Mesothelial cell of epicardium (in vitro differentiated cells): Measurements from ENCODE around the gene PIP4K2C. TPM values are rescaled to one million over a fixed set of nuclear protein-coding genes. Genes with fewer than 3 reads are reported as not detected.
A peak's percentile ranks its signal among the peaks of the same experiment; 100 is the strongest.

Experiments used
- DNase-seq, 2 experiments: peaks; one replicate each; pipeline ENCODE4 v3.0.0; 2021; ENCODE audit warnings: low spot score in 2 of 2; ENCODE audit not compliant: unreplicated experiment in 2 of 2
- H3K27ac Mint-ChIP-seq: 2 replicates; pipeline ENCODE4 v1.8.0; 2021; ENCODE audit warnings: mixed read lengths
- H3K27me3 Mint-ChIP-seq: 2 replicates; pipeline ENCODE4 v1.8.0; 2021; ENCODE audit warnings: low read depth, mixed read lengths
- H3K36me3 Mint-ChIP-seq: 2 replicates; pipeline ENCODE4 v1.8.0; 2021; ENCODE audit warnings: mixed read lengths
- H3K4me1 Mint-ChIP-seq: 2 replicates; pipeline ENCODE4 v1.8.0; 2021; ENCODE audit warnings: mixed read lengths
- H3K4me3 Mint-ChIP-seq: 2 replicates; pipeline ENCODE4 v1.8.0; 2021; ENCODE audit warnings: mild to moderate bottlenecking, moderate library complexity, mixed read lengths
- H3K9me3 Mint-ChIP-seq: 2 replicates; pipeline ENCODE4 v1.8.0; 2021; ENCODE audit warnings: mixed read lengths
- total RNA-seq: library from RNA; stranded (reverse); gene quantifications from 3 replicates; pipeline ENCODE4 v1.2.1, GENCODE V29; 2021
- TF ChIP-seq, protein P1 (sequence below): fragments of 200-600 bp; sonication (generic); IDR thresholded peaks from one replicate; pipeline ENCODE4 v1.5.0; 2021; ENCODE audit warnings: antibody characterized with exemption; ENCODE audit not compliant: unreplicated experiment

The PIP4K2C gene
- 23.4 to 24.2 TPM (median 23.7 TPM) in 3 replicates for total RNA-seq

DNA sequence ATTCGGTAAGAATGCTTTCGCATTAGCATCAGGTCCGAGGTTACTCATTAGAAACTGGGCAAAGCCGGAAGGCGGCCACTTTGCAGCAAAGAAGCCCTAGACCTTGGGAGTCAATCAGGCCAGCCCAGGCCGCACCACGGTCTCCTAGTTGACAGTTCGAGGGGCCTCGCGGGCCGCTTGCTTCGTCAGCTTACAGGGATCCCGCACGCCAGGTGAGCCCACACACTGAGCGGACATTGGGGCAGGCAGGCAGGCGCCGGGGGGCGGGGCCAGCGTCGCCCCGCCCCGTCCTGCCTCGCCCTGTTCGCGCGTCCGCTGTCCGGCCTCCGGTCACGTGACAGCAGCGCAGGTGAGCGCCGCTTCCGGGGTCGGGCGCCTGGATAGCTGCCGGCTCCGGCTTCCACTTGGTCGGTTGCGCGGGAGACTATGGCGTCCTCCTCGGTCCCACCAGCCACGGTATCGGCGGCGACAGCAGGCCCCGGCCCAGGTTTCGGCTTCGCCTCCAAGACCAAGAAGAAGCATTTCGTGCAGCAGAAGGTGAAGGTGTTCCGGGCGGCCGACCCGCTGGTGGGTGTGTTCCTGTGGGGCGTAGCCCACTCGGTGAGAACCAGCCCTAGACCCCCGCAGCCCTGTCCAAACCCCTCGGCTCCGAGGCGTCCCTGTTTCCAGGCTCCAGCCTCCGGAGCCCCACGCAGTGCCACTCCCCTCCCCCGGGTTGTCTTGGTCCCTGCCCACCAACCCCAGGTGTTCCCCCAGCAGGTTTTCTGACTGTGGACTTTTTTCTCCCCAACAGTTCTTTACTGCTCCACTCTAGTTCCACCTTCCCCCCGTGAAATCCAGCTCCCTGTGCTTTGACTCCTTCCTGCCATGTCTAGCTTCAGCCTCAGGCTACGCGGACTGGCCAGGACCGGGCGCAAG is at the start of gene PIP4K2C:
Gene PIP4K2C, plus strand, starts transcription at position 329 of the 918 bp plus-strand sequence. Its CDS starts 98 bp downstream, at position 427.
- peak; percentile 79 to 83 for DNase-seq
- Mint-ChIP-seq H3K36me3 (peaks cover 3% of the 10 kb centered on the region), H3K27me3 (peaks cover 3% of the 10 kb centered on the region), H3K27ac (peak within 1 kb of the TSS; percentile 95), H3K4me3 (peak within 1 kb of the TSS; percentile 88), H3K9me3 (no peaks in the 10 kb centered on the region), H3K4me1 (peaks cover 16% of the 10 kb centered on the region)
- TF ChIP-seq, protein P1, sequence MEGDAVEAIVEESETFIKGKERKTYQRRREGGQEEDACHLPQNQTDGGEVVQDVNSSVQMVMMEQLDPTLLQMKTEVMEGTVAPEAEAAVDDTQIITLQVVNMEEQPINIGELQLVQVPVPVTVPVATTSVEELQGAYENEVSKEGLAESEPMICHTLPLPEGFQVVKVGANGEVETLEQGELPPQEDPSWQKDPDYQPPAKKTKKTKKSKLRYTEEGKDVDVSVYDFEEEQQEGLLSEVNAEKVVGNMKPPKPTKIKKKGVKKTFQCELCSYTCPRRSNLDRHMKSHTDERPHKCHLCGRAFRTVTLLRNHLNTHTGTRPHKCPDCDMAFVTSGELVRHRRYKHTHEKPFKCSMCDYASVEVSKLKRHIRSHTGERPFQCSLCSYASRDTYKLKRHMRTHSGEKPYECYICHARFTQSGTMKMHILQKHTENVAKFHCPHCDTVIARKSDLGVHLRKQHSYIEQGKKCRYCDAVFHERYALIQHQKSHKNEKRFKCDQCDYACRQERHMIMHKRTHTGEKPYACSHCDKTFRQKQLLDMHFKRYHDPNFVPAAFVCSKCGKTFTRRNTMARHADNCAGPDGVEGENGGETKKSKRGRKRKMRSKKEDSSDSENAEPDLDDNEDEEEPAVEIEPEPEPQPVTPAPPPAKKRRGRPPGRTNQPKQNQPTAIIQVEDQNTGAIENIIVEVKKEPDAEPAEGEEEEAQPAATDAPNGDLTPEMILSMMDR: no peak

DNA sequence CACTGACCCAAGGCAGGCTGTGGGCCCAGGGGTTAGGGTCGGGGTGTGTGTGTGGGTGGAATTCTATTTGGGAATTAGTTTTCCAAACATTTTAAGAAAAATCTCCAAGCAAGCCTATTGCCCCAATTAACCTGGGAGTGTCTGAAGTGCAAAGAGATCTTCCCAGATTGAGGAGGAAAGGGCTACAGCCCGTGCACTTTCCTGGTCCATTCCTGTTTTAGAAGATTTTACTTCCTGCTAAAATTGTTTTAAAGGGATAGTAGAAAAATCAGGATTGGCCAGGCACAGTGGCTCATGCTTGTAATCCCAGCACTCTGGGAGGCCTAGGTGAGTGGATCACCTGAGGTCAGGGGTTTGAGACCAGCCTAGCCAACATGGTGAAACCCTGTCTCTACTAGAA is 49.3 kb upstream of the PIP4K2C start:
- H3K27ac Mint-ChIP-seq: no peak overlapping the region
- no peaks in the 10 kb centered on the region for H3K27me3 Mint-ChIP-seq
- H3K36me3 Mint-ChIP-seq: peaks cover 19% of the 10 kb centered on the region
- no peaks in the 10 kb centered on the region for H3K9me3 Mint-ChIP-seq
- no peak overlapping the region for H3K4me3 Mint-ChIP-seq
- TF ChIP-seq, protein P1: no peak
- DNase-seq: no peak
- peaks cover 22% of the 10 kb centered on the region for H3K4me1 Mint-ChIP-seq

DNA sequence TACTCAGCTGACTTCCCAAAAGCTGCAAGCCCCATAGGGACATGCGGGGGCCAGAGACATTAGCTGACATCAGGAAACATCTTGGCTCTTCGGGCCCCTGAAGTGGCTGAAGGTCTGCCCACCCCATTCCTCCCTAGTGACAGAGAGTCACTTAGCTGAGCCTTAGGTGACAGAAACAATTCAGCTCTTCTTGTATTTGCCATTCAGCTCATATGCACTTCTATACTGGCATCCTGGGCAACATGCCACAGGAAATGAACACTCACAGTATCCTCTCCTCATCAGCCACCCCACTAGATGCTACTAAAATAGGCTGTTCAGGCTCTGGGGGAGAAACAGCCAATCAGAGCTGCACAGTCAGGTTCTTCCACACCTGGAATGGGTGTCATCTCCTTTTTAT is 47.4 kb upstream of the PIP4K2C start:
- no peak overlapping the region for H3K4me3 Mint-ChIP-seq
- no peaks in the 10 kb centered on the region for H3K9me3 Mint-ChIP-seq
- H3K36me3 Mint-ChIP-seq: peaks cover 13% of the 10 kb centered on the region
- H3K4me1 Mint-ChIP-seq: peaks cover 22% of the 10 kb centered on the region
- H3K27ac Mint-ChIP-seq: no peak overlapping the region
- TF ChIP-seq, protein P1: no peak
- no peak for DNase-seq
- peaks cover 16% of the 10 kb centered on the region for H3K27me3 Mint-ChIP-seq

DNA sequence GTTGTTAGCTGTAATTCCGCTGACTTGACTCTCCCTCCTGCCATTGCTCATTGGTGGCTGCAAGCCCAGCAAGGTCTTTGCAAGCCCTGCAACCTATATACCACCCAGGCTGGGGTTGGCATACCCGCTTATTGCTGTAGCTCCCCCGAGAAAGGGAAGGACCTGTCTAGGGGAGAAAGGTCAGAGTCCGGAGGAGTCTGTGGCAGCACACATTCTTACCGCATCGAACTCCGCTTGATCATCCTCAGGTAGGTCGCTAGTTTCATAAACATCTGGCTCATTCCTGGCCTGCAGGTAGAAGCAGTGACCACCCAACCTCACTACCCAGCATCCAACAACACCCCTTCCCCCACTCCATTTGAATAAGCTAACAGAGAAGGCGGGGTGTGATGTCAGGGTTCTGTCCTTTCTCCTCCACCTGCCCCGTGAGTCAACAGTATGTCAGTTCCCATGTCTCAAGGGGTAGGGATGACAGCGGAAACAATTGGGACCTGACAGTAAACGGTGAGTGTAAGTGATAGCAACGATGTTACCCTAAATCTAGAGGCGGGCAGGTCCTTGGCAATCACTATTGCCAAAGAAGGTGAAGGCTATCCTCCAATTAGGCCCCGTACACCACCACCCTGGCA is 45.1 kb upstream of the PIP4K2C start:
- peak overlapping the region; percentile 98 for H3K4me3 Mint-ChIP-seq
- H3K9me3 Mint-ChIP-seq: no peaks in the 10 kb centered on the region
- peaks cover 20% of the 10 kb centered on the region for H3K4me1 Mint-ChIP-seq
- DNase-seq: no peak
- H3K27ac Mint-ChIP-seq: peak overlapping the region; percentile 96
- H3K36me3 Mint-ChIP-seq: peaks cover 4% of the 10 kb centered on the region
- TF ChIP-seq, protein P1: no peak
- peaks cover 39% of the 10 kb centered on the region for H3K27me3 Mint-ChIP-seq

DNA sequence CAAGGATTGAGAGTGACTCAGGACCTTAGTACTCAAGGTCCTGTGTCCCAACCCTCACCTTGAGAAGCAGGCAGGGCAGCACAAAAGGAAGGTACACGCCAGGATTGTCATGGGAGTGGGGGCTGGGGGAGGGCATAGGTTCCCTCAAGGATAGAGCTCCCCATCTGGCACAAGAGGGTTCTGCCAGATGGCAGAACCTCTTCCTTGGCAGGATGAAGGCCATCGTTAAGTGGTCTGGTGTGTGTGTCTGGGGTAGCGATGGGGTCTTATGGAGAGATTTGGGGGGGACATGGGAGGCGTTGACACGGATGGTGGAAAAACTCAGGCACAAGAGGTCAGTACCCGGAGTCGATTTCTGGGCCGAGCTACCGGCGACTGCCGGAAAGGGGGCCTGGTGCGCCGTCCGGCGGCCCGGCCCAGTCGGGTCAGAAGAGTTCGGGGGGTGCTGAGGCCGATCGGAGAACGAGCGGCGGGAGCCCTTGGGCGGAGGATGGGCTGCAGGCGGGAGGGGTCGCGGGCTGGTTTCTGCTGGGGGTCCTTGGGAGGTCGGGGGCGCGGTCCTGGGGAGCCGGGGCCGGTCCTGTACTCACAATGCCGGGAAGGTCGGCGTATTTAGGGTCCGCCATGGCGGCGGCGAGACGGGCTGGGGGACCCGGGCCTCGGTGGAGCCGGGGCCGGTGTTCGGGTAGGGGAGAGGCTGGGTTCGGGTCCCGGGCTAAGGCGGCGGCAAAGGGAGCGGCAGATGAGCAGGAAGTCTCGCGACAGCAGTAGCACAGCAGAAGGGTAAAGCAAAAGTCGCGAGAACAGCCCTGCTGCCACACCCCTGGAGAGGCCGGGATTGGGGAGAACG is 44.3 kb upstream of the PIP4K2C start, which contains the start of gene DCTN2:
Gene DCTN2, minus strand, starts transcription at position 755 of the 850 bp plus-strand sequence. Its CDS starts 129 bp downstream, at position 626.
- TF ChIP-seq, protein P1: no peak
- Mint-ChIP-seq H3K27ac (peak within 1 kb of the TSS; percentile 96), H3K4me1 (peaks cover 16% of the 10 kb centered on the region), H3K4me3 (peak within 1 kb of the TSS; percentile 98), H3K9me3 (no peaks in the 10 kb centered on the region), H3K36me3 (peaks cover 4% of the 10 kb centered on the region), H3K27me3 (peaks cover 46% of the 10 kb centered on the region)
- peak; percentile 83 to 92 for DNase-seq
